C4-2B (cell line): ENCODE data around the gene ACVR1.

ENCODE experiments used
- ZFX ChIP-seq: fragments of 450-650 bp; IDR thresholded peaks from 2 replicates; pipeline ENCODE4 v1.6.1; 2017
- TF ChIP-seq, protein P1 (sequence below): fragments of 450-650 bp; conservative IDR thresholded peaks from 2 replicates; pipeline ENCODE4 v1.5.1; 2017; ENCODE audit warnings: mild to moderate bottlenecking

- TF ChIP-seq, protein P1, sequence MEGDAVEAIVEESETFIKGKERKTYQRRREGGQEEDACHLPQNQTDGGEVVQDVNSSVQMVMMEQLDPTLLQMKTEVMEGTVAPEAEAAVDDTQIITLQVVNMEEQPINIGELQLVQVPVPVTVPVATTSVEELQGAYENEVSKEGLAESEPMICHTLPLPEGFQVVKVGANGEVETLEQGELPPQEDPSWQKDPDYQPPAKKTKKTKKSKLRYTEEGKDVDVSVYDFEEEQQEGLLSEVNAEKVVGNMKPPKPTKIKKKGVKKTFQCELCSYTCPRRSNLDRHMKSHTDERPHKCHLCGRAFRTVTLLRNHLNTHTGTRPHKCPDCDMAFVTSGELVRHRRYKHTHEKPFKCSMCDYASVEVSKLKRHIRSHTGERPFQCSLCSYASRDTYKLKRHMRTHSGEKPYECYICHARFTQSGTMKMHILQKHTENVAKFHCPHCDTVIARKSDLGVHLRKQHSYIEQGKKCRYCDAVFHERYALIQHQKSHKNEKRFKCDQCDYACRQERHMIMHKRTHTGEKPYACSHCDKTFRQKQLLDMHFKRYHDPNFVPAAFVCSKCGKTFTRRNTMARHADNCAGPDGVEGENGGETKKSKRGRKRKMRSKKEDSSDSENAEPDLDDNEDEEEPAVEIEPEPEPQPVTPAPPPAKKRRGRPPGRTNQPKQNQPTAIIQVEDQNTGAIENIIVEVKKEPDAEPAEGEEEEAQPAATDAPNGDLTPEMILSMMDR, result no peak
- TF ChIP-seq ZFX, result no peak
These were observed 9.9 kb downstream of the ACVR1 start for GRCh38 chr2:157866202-157866601.
